Amniotic epithelial cell (primary cell): Measurements from ENCODE around the gene SEMA6D.
"Not testable (repeated sequence)": the region's sequence is repeated elsewhere in the genome, so short reads cannot be mapped to it uniquely, and the experiment has no call there.

Experiments used
- DNase-seq: peaks from one replicate; pipeline ENCODE4 v3.0.0-alpha.2; 2010; ENCODE audit warnings: low read depth

The SEMA6D gene

GRCh38 chr15:47716516-47716915 lies 789 bp upstream of the SEMA6D start:
- no peak for DNase-seq

GRCh38 chr15:47718497-47719437 lies 1.5 kb downstream of the SEMA6D start:
- no peak for DNase-seq

GRCh38 chr15:47719730-47720129 lies 2.4 kb downstream of the SEMA6D start:
- DNase-seq: no peak

- DNase-seq: peak; percentile 11
These were observed 3.2 kb downstream of the SEMA6D start for GRCh38 chr15:47720555-47720954.

- DNase-seq: no peak
These were observed 4.4 kb downstream of the SEMA6D start for GRCh38 chr15:47721676-47722075.

- no peak for DNase-seq
These were observed 7.0 kb downstream of the SEMA6D start for GRCh38 chr15:47724346-47724745.

GRCh38 chr15:47725051-47725450 lies 7.7 kb downstream of the SEMA6D start:
- DNase-seq: no peak

- DNase-seq: no peak
These were observed 8.6 kb downstream of the SEMA6D start for GRCh38 chr15:47725906-47726305.

- no peak for DNase-seq
These were observed 9.1 kb downstream of the SEMA6D start for GRCh38 chr15:47726399-47726823.

GRCh38 chr15:47727137-47727536 lies 9.8 kb downstream of the SEMA6D start:
- no peak for DNase-seq

- DNase-seq: peak; percentile 43
These were observed 10.4 kb downstream of the SEMA6D start for GRCh38 chr15:47727676-47728075.

GRCh38 chr15:47728426-47728825 lies 11.1 kb downstream of the SEMA6D start:
- DNase-seq: no peak

- no peak for DNase-seq
These were observed 11.6 kb downstream of the SEMA6D start for GRCh38 chr15:47728886-47729285.

- DNase-seq: no peak
These were observed 13.9 kb downstream of the SEMA6D start for GRCh38 chr15:47731230-47731629.

- DNase-seq: no peak
These were observed 14.9 kb downstream of the SEMA6D start for GRCh38 chr15:47732248-47732647.

GRCh38 chr15:47733085-47733484 lies 15.8 kb downstream of the SEMA6D start:
- no peak for DNase-seq

- peak; percentile 74 for DNase-seq
These were observed 19.0 kb downstream of the SEMA6D start for GRCh38 chr15:47736143-47736786.

GRCh38 chr15:47737477-47737876 lies 20.2 kb downstream of the SEMA6D start:
- DNase-seq: peak; percentile 51

- not testable (repeated sequence) for DNase-seq
These were observed 21.0 kb downstream of the SEMA6D start for GRCh38 chr15:47738144-47738825.

- DNase-seq: no peak
These were observed 23.8 kb downstream of the SEMA6D start for GRCh38 chr15:47741082-47741481.

- no peak for DNase-seq
These were observed 24.6 kb downstream of the SEMA6D start for GRCh38 chr15:47741907-47742306.

GRCh38 chr15:47742334-47742733 lies 25.0 kb downstream of the SEMA6D start:
- DNase-seq: no peak

- no peak for DNase-seq
These were observed 25.4 kb downstream of the SEMA6D start for GRCh38 chr15:47742742-47743141.
